Panc1 (cell line): ENCODE measurements around the gene GSX2. TPM values are rescaled to one million over a fixed set of nuclear protein-coding genes. Genes with fewer than 3 reads are reported as not detected.
"Not testable (repeated sequence)": the region's sequence is repeated elsewhere in the genome, so short reads cannot be mapped to it uniquely, and the experiment has no call there.

Experiments
- ATAC-seq: fragments of 200-7000 bp; cut with Tn5 transposase; 2 replicates; pipeline ENCODE4 v1.9.1; 2020; ENCODE audit warnings: mild to moderate bottlenecking, moderate library complexity
- Bru-seq: library from RNA; stranded (reverse); fragments of 400-500 nt; gene quantifications from one replicate; lab custom pipeline; 2021; lab: Mats Ljungman, UMichigan
- BruChase-seq, 2 experiments: library from RNA; stranded (reverse); fragments of 400-500 nt; gene quantifications; one replicate each; lab custom pipeline; 2021; lab: Mats Ljungman, UMichigan
- BruUV-seq: library from RNA; stranded (reverse); fragments of 400-500 nt; replicated peaks from 2 replicates; lab custom pipeline; 2021; lab: Mats Ljungman, UMichigan
- CTCF ChIA-PET: fragments of 300-600 bp; sonication (Branson Sonifier 250); formaldehyde crosslinking; loops from one replicate; lab custom pipeline; 2022; ENCODE audit warnings: antibody characterized with exemption; lab: Charles Lee
- POLR2A ChIA-PET: fragments of 300-600 bp; sonication (Branson Sonifier 250); formaldehyde crosslinking; loops from one replicate; lab custom pipeline; 2022; ENCODE audit warnings: antibody characterized with exemption; lab: Charles Lee
- DNase-seq: peaks from one replicate; pipeline ENCODE4 v3.0.0-alpha.2; 2010; ENCODE audit warnings: low read depth, low spot score
- H3K27ac ChIP-seq: 2 replicates; pipeline ENCODE4 v1.5.1; 2011; ENCODE audit warnings: mild to moderate bottlenecking, low read length, inconsistent platforms
- H3K27me3 ChIP-seq: fragments of 200-500 bp; sonication (Bioruptor generic); 2 replicates; pipeline ENCODE4 v1.6.0; 2014; ENCODE audit warnings: low read length, inconsistent platforms; ENCODE audit not compliant: control insufficient read depth, insufficient read depth
- H3K36me3 ChIP-seq: fragments of 200-500 bp; sonication (Bioruptor generic); 2 replicates; pipeline ENCODE4 v1.5.1; 2014; ENCODE audit warnings: inconsistent platforms, mild to moderate bottlenecking, low read length, moderate library complexity; ENCODE audit not compliant: control insufficient read depth, insufficient read depth
- H3K4me1 ChIP-seq: 2 replicates; pipeline ENCODE4 v1.5.1; 2011; ENCODE audit warnings: inconsistent platforms, mild to moderate bottlenecking, low read length, moderate library complexity; ENCODE audit not compliant: control insufficient read depth, insufficient read depth
- H3K4me3 ChIP-seq, 2 experiments: 2 replicates each; pipeline ENCODE4 v1.5.1; 2011 to 2012; ENCODE audit warnings: low read depth in 2 of 2, low read length in 2 of 2, mild to moderate bottlenecking in 2 of 2, inconsistent platforms in 1 of 2, moderate library complexity in 1 of 2
- H3K9me3 ChIP-seq: fragments of 200-500 bp; sonication (Bioruptor generic); 2 replicates; pipeline ENCODE4 v1.5.1; 2014; ENCODE audit warnings: low read depth, mild to moderate bottlenecking, inconsistent platforms, low read length, moderate library complexity; ENCODE audit not compliant: control insufficient read depth, insufficient read depth
- POLR2AphosphoS5 ChIP-seq: IDR thresholded peaks from 2 replicates; pipeline ENCODE4 v1.6.1; 2012; ENCODE audit warnings: mild to moderate bottlenecking, low read depth, low read length, moderate library complexity
- SIN3A ChIP-seq: IDR thresholded peaks from 2 replicates; pipeline ENCODE4 v1.6.1; 2012; ENCODE audit warnings: low read depth, mild to moderate bottlenecking, low read length, moderate library complexity, borderline replicate concordance; ENCODE audit not compliant: insufficient read depth
- TCF7L2 ChIP-seq: IDR thresholded peaks from 2 replicates; pipeline ENCODE4 v1.6.1; 2011; ENCODE audit warnings: mild to moderate bottlenecking, low read depth, low read length, inconsistent platforms
- in situ Hi-C: cut with HindIII; loops from 2 replicates; pipeline ENCODE4 v1.10.0; 2016; ENCODE audit warnings: low sequenced_read_pairs, low pct_unique_long_range_greater_than_20kb
- intact Hi-C: fragments of 100-400 bp; cut with micrococcal nuclease; formaldehyde crosslinking; loops from one replicate; pipeline ENCODE4 v1.10.0; 2022; ENCODE audit not compliant: unreplicated experiment
- long read RNA-seq: library from polyadenylated mRNA; unstranded; transcript quantifications from one replicate; pipeline ENCODE4 v2.0.0, GENCODE V29; 2021; ENCODE audit not compliant: unreplicated experiment
- polyA plus RNA-seq: library from polyadenylated mRNA; unstranded; fragments of >200 nt; gene quantifications from one replicate; pipeline ENCODE4 v1.2.1, GENCODE V29; 2012; ENCODE audit warnings: missing spikeins; ENCODE audit not compliant: insufficient read length
- total RNA-seq: library from RNA; stranded (reverse); gene quantifications from one replicate; pipeline ENCODE4 v1.2.1, GENCODE V29; 2021; ENCODE audit not compliant: unreplicated experiment
- TF ChIP-seq, protein P1 (sequence below), 2 experiments: IDR thresholded peaks; 2 replicates each; pipeline ENCODE4 v1.6.1; 2011 to 2012; ENCODE audit warnings: low read depth in 2 of 2, control low read depth in 1 of 2, low read length in 1 of 2, mild to moderate bottlenecking in 1 of 2, moderate library complexity in 1 of 2; ENCODE audit not compliant: insufficient read depth in 1 of 2
- TF ChIP-seq, protein P2 (sequence below): fragments of 450-650 bp; IDR thresholded peaks from 2 replicates; pipeline ENCODE4 v1.5.1; 2017; ENCODE audit warnings: mild to moderate bottlenecking

The GSX2 gene
- total RNA-seq (not detected), Bru-seq, nascent RNA (not detected), BruChase-seq, experiment 1, labeled RNA remaining after a 2-hour chase (not detected), BruChase-seq, experiment 2, labeled RNA remaining after a 6-hour chase (not detected)
- not detected for polyA plus RNA-seq
- long read RNA-seq = 0 reads

DNA sequence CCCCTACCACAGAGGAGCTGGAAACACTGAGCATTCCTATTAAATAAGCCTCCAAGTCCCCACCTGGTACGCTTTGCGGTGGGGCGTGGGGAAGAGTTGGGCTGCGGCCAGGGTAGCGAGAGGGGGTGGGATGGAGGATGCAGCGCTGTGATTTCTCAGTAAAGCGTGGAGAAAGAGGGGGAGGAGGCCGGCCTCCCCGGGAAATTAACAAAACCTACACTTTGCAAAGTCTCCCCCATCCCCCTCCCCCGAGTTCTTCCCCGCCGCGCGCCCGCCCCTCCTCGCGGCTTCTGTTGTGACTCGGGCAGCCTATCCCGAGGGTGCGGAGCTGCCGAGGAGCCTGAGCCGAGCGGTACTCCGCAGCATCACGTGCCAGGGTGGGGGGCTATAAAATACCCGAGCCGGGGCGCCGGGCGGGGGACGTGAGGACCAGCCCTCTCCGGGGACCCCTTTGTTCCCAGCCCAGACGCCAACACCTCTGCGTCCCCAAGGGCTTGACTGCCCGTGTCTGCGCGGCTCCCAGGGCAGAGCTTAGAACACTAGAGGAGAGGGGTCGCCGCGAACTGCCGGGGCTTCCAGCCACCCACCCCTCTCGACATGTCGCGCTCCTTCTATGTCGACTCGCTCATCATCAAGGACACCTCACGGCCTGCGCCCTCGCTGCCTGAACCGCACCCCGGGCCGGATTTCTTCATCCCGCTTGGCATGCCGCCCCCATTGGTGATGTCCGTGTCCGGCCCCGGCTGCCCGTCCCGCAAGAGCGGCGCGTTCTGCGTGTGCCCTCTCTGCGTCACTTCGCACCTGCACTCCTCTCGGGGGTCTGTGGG, at the start of gene GSX2:
TSS of gene GSX2 (plus strand) at position 416 of the 827 bp plus-strand sequence. CDS start at position 598, 182 bp downstream.
- CTCF ChIA-PET = no interaction called here
- Histone ChIP-seq H3K36me3 (no peaks in the 10 kb centered on the region), H3K27ac (no peak within 1 kb of the TSS), H3K4me1 (no peaks in the 10 kb centered on the region), H3K9me3 (no peaks in the 10 kb centered on the region), H3K4me3 (peak within 1 kb of the TSS; percentile 24 to 47), H3K27me3 (peaks cover 4% of the 10 kb centered on the region; the same call in 1 of the 2 replicates)
- no TSS peak for BruUV-seq
- in situ Hi-C loops = no loop called here
- DNase-seq (no peak), ATAC-seq (no peak)
- intact Hi-C loops = no loop called here
- POLR2A ChIA-PET = no interaction called here
- TF ChIP-seq POLR2AphosphoS5 (no peak), SIN3A (no peak), TCF7L2 (no peak)
- TF ChIP-seq, protein P1, sequence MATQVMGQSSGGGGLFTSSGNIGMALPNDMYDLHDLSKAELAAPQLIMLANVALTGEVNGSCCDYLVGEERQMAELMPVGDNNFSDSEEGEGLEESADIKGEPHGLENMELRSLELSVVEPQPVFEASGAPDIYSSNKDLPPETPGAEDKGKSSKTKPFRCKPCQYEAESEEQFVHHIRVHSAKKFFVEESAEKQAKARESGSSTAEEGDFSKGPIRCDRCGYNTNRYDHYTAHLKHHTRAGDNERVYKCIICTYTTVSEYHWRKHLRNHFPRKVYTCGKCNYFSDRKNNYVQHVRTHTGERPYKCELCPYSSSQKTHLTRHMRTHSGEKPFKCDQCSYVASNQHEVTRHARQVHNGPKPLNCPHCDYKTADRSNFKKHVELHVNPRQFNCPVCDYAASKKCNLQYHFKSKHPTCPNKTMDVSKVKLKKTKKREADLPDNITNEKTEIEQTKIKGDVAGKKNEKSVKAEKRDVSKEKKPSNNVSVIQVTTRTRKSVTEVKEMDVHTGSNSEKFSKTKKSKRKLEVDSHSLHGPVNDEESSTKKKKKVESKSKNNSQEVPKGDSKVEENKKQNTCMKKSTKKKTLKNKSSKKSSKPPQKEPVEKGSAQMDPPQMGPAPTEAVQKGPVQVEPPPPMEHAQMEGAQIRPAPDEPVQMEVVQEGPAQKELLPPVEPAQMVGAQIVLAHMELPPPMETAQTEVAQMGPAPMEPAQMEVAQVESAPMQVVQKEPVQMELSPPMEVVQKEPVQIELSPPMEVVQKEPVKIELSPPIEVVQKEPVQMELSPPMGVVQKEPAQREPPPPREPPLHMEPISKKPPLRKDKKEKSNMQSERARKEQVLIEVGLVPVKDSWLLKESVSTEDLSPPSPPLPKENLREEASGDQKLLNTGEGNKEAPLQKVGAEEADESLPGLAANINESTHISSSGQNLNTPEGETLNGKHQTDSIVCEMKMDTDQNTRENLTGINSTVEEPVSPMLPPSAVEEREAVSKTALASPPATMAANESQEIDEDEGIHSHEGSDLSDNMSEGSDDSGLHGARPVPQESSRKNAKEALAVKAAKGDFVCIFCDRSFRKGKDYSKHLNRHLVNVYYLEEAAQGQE (IDR thresholded peaks at IDR 0.05; ENCODE audit: insufficient read depth in 1 of 2, low read depth in 2 of 2, low read length in 1 of 2) = no peak
- TF ChIP-seq, protein P2, sequence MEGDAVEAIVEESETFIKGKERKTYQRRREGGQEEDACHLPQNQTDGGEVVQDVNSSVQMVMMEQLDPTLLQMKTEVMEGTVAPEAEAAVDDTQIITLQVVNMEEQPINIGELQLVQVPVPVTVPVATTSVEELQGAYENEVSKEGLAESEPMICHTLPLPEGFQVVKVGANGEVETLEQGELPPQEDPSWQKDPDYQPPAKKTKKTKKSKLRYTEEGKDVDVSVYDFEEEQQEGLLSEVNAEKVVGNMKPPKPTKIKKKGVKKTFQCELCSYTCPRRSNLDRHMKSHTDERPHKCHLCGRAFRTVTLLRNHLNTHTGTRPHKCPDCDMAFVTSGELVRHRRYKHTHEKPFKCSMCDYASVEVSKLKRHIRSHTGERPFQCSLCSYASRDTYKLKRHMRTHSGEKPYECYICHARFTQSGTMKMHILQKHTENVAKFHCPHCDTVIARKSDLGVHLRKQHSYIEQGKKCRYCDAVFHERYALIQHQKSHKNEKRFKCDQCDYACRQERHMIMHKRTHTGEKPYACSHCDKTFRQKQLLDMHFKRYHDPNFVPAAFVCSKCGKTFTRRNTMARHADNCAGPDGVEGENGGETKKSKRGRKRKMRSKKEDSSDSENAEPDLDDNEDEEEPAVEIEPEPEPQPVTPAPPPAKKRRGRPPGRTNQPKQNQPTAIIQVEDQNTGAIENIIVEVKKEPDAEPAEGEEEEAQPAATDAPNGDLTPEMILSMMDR = no peak

DNA sequence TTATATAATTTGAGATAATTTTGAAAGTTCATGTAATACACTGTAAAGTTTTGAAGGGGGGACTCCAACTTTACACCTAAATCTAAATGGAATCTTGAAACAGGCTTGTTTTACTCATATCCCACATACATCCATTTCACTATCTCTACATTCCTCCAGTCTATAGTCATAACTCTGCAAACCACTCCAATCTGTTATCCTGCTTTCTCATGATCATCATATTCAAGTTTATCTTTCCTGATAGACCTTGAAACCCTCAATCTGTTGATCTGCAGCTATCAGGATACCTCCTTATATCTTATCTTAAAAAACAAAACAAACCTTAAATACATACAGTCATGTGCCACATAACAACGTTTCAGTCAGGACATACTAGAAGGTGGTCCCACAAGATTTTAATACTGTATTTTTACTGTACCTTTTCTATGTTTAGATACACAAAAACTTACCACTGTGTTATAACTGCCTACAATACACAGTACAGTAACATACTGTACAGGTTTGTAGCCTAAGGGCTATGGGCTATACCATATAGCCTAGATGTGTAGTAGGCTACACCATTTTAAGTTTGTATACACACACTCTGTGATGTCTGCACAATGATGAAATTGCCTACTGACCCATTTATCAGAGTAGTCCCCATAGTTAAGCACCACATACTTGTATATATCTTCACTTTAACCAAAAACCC, 49.6 kb upstream of the GSX2 start:
- no peaks in the 10 kb centered on the region for H3K36me3 ChIP-seq
- H3K27ac ChIP-seq = no peak overlapping the region
- intact Hi-C loops (no loop called here), in situ Hi-C loops (no loop called here)
- POLR2A ChIA-PET = no interaction called here
- BruUV-seq = no TSS peak
- TF ChIP-seq POLR2AphosphoS5 = no peak
- TF ChIP-seq, protein P2 = no peak
- TF ChIP-seq SIN3A = no peak
- TF ChIP-seq, protein P1 (IDR thresholded peaks at IDR 0.05; ENCODE audit: insufficient read depth in 1 of 2, low read depth in 2 of 2, low read length in 1 of 2) = no peak
- TF ChIP-seq TCF7L2 = no peak
- no peaks in the 10 kb centered on the region for H3K9me3 ChIP-seq
- CTCF ChIA-PET = no interaction called here
- DNase-seq (no peak), ATAC-seq (peak; percentile 63; the same call in 1 of the 2 replicates)
- H3K4me1 ChIP-seq = peaks cover 9% of the 10 kb centered on the region; the same call in 1 of the 2 replicates
- H3K27me3 ChIP-seq = no peaks in the 10 kb centered on the region
- H3K4me3 ChIP-seq = no peak overlapping the region

DNA sequence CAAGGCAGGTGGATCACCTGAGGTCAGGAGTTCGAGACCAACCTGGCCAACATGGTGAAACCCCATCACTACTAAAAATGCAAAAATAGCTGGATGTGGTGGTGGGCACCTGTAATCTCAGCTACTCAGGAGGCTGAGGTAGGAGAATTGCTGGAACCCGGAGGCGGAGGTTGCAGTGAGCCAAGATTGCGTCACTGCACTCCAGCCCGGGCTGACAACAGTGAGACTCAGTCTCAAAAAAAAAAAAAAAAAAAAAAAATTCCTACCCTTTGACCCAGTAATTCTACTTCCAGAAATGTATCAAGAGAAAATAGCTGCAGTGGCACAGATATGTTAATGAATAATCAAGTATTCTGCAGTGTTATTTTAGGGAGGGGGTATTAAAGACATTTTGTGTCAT, 46.6 kb upstream of the GSX2 start:
- CTCF ChIA-PET, in situ Hi-C loops, H3K9me3 ChIP-seq, POLR2A ChIA-PET, H3K36me3 ChIP-seq, DNase-seq, ATAC-seq, intact Hi-C loops, H3K27ac ChIP-seq, H3K27me3 ChIP-seq, H3K4me3 ChIP-seq, H3K4me1 ChIP-seq, BruUV-seq: not testable (repeated sequence)
